ENCODE data around the gene ZBED1. TPM values are rescaled to one million over a fixed set of nuclear protein-coding genes. Genes with fewer than 3 reads are reported as not detected.

The ZBED1 gene
- total and polyA plus RNA-seq, 4 donors, result 15.9 to 49.0 (median 26.9) TPM

DNA sequence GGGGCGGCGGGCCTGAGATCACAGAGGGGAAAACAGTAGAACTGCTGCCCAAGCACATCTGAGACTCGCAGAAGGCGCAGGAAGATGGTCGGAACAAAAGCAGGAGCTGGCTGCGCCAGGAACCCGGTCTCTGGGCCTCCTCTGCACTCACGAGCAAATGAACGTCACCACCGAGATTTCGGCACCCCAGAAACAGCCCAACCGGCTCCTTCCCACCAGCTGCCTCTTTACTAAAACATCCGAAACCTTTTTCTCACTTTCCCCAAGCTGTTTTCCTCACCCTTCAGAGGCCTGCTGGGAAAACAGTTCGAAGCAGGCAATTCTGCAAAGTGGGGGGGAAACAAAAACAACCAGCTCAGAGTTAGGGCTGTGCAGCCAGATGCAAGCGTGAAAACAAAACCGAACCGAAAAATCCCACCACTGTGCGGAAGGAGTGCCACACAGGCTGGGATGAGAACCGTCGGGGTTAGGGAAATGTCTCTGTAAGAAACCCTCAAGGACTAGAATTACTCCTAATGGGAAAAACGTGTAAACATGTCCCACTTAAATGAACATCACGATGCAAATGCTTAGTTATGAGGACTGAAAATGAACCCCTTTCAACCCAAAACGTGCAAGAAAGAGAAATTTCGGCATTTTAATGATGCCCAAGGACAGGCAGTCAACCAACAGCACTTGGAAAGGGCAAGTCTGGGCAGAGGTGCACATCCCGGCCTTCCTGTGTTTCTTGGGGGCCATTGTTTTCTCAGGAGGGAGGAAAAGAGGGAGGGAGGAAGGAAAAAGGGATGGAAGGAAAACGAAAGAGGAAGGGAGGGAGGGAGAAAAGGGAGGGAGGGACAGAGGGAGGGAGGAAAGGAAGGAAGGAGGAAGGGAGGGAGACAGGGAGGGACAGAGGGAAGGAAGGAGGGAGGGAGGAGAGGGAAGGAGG, 15.8 kb downstream of the ZBED1 start:
- H3K27ac ChIP-seq (ENCODE audit: low read depth in 1 of 2, low read length in 2 of 2), result no peak overlapping the region
- WGBS, result 81% methylated on average over 26 of the region's 26 CpGs

More for the DNA sequence above, 15.8 kb downstream of the ZBED1 start:
- TF ChIP-seq HNF4A (conservative IDR thresholded peaks at IDR 0.05), result no peak
- no peak for TF ChIP-seq NR2F2 (IDR thresholded peaks at IDR 0.05)
- TF ChIP-seq, protein P1, sequence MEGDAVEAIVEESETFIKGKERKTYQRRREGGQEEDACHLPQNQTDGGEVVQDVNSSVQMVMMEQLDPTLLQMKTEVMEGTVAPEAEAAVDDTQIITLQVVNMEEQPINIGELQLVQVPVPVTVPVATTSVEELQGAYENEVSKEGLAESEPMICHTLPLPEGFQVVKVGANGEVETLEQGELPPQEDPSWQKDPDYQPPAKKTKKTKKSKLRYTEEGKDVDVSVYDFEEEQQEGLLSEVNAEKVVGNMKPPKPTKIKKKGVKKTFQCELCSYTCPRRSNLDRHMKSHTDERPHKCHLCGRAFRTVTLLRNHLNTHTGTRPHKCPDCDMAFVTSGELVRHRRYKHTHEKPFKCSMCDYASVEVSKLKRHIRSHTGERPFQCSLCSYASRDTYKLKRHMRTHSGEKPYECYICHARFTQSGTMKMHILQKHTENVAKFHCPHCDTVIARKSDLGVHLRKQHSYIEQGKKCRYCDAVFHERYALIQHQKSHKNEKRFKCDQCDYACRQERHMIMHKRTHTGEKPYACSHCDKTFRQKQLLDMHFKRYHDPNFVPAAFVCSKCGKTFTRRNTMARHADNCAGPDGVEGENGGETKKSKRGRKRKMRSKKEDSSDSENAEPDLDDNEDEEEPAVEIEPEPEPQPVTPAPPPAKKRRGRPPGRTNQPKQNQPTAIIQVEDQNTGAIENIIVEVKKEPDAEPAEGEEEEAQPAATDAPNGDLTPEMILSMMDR (IDR thresholded peaks at IDR 0.05; ENCODE audit: low read depth, low read length, missing input control), result no peak
- no peak for TF ChIP-seq YY1 (IDR thresholded peaks at IDR 0.05)
- no peak for TF ChIP-seq TAF1 (conservative IDR thresholded peaks at IDR 0.05)
- TF ChIP-seq, protein P2, sequence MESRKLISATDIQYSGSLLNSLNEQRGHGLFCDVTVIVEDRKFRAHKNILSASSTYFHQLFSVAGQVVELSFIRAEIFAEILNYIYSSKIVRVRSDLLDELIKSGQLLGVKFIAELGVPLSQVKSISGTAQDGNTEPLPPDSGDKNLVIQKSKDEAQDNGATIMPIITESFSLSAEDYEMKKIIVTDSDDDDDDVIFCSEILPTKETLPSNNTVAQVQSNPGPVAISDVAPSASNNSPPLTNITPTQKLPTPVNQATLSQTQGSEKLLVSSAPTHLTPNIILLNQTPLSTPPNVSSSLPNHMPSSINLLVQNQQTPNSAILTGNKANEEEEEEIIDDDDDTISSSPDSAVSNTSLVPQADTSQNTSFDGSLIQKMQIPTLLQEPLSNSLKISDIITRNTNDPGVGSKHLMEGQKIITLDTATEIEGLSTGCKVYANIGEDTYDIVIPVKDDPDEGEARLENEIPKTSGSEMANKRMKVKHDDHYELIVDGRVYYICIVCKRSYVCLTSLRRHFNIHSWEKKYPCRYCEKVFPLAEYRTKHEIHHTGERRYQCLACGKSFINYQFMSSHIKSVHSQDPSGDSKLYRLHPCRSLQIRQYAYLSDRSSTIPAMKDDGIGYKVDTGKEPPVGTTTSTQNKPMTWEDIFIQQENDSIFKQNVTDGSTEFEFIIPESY (IDR thresholded peaks at IDR 0.05), result no peak
- TF ChIP-seq FOXA1 (IDR thresholded peaks at IDR 0.05), result no peak
- TF ChIP-seq, protein P3, sequence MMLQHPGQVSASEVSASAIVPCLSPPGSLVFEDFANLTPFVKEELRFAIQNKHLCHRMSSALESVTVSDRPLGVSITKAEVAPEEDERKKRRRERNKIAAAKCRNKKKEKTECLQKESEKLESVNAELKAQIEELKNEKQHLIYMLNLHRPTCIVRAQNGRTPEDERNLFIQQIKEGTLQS (IDR thresholded peaks at IDR 0.05), result no peak
- TF ChIP-seq, protein P4, sequence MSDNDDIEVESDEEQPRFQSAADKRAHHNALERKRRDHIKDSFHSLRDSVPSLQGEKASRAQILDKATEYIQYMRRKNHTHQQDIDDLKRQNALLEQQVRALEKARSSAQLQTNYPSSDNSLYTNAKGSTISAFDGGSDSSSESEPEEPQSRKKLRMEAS (IDR thresholded peaks at IDR 0.05), result no peak
- no peak for TF ChIP-seq EGR1 (IDR thresholded peaks at IDR 0.05; ENCODE audit: low read depth in 2 of 2)
- no peak for TF ChIP-seq RAD21 (IDR thresholded peaks at IDR 0.05)
- no peak for TF ChIP-seq JUND (IDR thresholded peaks at IDR 0.05)
- no peak for TF ChIP-seq HNF4G (IDR thresholded peaks at IDR 0.05)
- no peak for TF ChIP-seq FOXA2 (IDR thresholded peaks at IDR 0.05)
- TF ChIP-seq RXRA (IDR thresholded peaks at IDR 0.05), result no peak
- no peak for TF ChIP-seq SP1 (IDR thresholded peaks at IDR 0.05)
- TF ChIP-seq, protein P5, sequence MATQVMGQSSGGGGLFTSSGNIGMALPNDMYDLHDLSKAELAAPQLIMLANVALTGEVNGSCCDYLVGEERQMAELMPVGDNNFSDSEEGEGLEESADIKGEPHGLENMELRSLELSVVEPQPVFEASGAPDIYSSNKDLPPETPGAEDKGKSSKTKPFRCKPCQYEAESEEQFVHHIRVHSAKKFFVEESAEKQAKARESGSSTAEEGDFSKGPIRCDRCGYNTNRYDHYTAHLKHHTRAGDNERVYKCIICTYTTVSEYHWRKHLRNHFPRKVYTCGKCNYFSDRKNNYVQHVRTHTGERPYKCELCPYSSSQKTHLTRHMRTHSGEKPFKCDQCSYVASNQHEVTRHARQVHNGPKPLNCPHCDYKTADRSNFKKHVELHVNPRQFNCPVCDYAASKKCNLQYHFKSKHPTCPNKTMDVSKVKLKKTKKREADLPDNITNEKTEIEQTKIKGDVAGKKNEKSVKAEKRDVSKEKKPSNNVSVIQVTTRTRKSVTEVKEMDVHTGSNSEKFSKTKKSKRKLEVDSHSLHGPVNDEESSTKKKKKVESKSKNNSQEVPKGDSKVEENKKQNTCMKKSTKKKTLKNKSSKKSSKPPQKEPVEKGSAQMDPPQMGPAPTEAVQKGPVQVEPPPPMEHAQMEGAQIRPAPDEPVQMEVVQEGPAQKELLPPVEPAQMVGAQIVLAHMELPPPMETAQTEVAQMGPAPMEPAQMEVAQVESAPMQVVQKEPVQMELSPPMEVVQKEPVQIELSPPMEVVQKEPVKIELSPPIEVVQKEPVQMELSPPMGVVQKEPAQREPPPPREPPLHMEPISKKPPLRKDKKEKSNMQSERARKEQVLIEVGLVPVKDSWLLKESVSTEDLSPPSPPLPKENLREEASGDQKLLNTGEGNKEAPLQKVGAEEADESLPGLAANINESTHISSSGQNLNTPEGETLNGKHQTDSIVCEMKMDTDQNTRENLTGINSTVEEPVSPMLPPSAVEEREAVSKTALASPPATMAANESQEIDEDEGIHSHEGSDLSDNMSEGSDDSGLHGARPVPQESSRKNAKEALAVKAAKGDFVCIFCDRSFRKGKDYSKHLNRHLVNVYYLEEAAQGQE (IDR thresholded peaks at IDR 0.05), result no peak
- TF ChIP-seq GABPA (IDR thresholded peaks at IDR 0.05 in 1 of 2, conservative IDR thresholded peaks at IDR 0.05 in 1 of 2), result no peak
- DNase-seq (ENCODE audit: low spot score), result no peak
- H3K27me3 ChIP-seq (ENCODE audit: control insufficient read depth in 4 of 4, insufficient read depth in 4 of 4, low read length in 3 of 4), result no peaks in the 10 kb centered on the region
- H3K4me1 ChIP-seq (ENCODE audit: control insufficient read depth in 4 of 4, insufficient read depth in 4 of 4, low read length in 3 of 4), result no peaks in the 10 kb centered on the region
- H3K9me3 ChIP-seq (ENCODE audit: control insufficient read depth in 4 of 4, low read length in 3 of 4), result no peaks in the 10 kb centered on the region
- peaks cover 17 to 36% (median 23%) of the 10 kb centered on the region in 4 donors for H3K36me3 ChIP-seq (ENCODE audit: control insufficient read depth in 4 of 4, insufficient read depth in 3 of 4, low read depth in 1 of 4, low read length in 3 of 4)
- no peak overlapping the region for H3K9ac ChIP-seq (ENCODE audit: low read depth in 1 of 2, low read length in 2 of 2)
- H3K4me3 ChIP-seq (ENCODE audit: low read depth in 1 of 3, low read length in 3 of 3), result no peak overlapping the region
